HG03520 (cell line): ENCODE results near the gene NKIRAS1.
A peak's percentile ranks its signal among the peaks of the same experiment; 100 is the strongest.
"Not testable (repeated sequence)": the region's sequence is repeated elsewhere in the genome, so short reads cannot be mapped to it uniquely, and the experiment has no call there.

Experiments used
- ATAC-seq: cut with Tn5 transposase; IDR thresholded peaks from one replicate; pipeline ENCODE4 v1.9.1; 2021; ENCODE audit warnings: mild to moderate bottlenecking, moderate library complexity; ENCODE audit not compliant: unreplicated experiment

The NKIRAS1 gene

DNA sequence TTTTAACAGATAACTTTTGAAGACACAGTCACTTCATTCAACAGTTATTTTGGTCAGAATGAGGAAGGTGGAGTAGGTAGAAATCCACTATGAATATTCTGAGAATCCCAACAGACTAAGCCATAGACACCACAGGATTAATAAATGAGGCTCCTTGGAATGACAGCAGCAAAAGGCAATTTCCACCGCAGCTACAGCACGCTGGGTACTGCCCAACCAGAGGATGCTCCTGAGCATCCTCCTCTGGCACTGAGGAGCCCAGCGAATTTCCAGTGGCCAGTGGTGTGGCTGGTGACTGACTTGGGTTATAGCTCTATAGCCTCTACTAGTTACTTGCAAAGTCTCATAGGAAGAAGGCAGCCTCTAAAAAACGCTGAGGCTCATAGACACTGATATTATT is 24.6 kb upstream of the NKIRAS1 start:
- no peak for ATAC-seq

DNA sequence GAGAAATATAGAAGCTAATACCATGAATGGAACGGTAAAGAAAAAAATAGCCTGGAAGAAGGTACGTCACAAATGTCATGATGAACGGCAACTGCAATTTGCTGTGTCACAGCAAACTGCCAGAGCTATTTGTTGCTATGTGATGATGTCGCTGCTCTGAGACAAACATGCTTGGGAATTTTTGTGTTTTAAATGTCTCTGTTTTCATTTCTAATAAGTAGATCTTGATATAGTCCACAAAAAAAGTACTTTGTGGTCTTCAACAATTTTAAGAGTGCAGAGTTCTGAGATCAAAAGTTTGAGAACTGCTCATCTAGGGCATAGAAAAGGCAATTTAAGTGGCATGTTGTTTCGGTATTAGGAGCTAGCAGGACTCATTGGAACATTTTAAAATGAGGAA is 24.0 kb upstream of the NKIRAS1 start:
- no peak for ATAC-seq

DNA sequence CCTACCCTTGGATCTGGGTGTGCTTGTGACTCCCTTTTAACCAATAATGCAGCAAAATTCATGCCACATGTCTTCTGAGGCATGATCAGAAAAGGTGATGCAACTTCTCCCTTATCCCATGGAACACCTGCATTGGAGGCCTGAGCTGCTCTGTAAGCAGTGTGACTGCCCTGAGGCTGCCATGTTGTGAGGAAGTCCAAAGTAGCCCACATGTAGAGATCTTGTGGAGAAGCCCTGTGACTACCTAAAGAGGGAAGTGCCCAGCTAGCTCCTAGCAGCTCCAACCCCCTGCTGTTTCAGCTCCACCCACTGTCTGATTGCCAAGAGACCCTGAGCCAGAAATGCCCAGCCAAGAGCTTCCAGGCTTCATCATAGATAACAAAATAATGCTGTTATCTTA is 21.9 kb upstream of the NKIRAS1 start:
- ATAC-seq: no peak

DNA sequence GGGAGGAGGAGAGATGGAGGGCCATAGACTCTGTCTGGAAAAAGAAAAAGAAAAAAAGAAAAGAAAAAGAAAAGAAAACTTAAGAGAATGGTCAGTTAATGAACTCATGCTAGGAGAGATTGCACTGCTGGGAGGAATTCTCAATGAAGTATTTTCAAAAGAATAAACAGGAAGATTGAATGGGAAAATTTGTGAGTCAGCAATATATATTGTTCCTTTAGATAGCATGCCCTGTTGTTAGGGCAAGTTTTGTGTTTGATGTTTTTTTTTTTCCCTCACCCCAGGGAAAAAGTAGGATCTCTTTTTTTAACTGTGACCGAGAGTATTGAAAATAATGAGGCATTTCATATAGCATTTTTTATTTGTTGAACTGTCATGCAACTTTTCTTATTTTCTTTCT is 20.5 kb upstream of the NKIRAS1 start:
- no peak for ATAC-seq

DNA sequence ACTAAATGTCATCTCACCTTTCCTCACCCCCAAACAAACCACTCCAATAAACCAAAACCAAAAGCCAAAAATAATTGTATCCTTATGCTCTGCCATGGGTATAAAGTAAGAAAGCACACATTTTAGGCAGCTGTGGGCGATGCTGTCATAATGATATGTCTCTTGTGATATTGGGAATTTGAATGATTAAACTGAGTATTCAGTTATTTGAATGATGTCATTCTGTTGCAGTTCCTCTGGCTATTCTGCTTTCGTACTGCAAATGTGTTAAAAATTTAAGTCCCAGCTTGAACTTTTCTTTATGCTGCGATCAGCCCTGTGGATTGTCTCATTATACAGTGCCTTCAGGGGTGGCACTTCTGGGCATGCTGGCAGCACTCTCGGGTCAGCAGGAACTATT is 17.5 kb upstream of the NKIRAS1 start:
- ATAC-seq: no peak

DNA sequence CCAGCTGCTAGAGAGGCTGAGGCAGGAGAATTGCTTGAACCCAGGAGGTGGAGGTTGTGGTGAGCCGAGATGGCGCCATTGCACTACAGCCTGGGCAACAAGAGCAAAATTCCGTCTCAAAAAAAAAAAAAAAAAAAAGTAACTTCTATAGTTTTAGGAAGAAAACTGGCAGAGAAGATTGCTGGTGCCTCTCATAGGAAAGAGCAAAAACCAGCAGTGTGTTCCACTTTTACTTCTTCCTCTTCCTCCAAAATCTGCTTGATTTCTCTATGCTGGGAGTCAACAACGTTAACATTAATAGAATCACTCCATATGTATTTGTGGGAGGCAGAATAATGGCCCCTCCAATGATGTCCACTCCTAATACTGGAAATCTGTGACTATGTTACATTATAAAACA is 15.8 kb upstream of the NKIRAS1 start:
- ATAC-seq: no peak

DNA sequence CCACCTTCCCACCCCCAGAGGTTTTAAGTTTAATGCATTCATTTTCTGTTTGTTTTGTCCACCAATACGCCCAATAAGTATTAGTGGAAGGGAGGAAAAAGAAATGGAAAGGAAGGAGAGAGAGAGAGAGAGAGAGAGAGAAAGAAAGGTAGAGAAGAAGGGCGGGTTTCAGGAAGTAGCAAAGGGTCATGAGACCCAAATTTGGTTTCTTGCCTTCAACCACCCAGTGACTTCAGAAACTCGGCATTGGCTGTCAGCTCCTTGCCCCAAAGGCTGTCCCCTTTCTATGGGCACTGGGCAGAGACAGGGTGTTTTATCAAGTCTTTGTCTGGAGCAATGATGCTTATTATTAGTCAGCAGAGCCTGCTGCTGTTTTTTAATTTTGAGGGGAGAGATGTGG is 14.8 kb upstream of the NKIRAS1 start:
- ATAC-seq: no peak

DNA sequence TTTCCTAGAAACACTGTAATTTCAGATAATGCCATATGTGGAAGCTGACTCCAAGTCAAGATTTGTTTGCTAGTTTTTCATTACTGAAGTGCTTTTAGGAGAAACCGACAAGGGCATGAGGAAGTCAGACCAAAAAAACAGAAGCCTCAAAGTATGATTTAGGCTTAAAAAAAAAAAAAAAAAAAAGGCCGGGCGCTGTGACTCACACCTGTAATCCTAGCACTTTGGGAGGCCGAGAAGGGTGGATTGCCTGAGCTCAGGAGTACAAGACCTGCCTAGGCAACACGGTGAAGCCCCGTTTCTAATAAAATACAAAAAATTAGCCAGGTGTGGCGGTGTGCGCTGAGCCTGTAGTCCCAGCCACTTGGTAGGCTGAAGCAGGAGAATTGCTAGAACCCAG is 11.7 kb upstream of the NKIRAS1 start:
- ATAC-seq: no peak

DNA sequence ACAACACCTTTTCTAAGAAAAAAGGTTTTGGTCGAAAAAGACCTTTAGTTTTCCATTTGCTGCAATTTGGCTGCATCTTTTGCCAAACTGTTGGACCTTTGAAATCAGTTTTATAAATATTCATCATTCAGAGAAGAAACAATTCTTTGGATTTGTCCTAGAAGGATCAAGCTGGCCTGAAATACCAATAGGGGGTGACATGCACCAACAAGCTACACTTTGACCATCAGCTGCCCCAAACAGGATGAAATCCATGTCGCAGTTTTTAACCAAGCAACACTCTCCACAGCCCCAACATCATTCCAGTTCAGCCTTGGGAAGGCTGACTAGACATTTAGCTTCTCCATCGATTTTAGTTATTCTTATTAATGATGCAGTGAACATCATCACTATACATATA is 9.9 kb upstream of the NKIRAS1 start:
- no peak for ATAC-seq

DNA sequence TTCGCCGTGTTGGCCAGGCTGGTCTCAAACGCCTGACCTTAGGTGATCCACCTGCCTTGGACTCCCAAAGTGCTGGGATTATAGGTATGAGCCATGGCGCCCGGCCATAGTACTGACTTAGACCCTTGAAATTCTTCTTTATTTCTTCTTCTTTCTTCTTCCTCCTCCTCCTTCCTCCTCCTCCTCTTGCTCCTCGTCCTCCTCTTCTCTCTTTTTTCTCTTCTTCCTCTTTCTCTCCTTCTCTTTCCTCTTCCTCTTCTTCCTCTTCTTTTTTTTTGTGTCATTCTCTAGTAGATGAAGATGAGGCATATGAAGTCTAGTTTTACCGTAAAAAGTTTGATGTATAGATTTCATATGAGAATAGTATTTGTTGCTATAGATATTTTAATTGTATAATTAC is 9.5 kb upstream of the NKIRAS1 start:
- no peak for ATAC-seq

DNA sequence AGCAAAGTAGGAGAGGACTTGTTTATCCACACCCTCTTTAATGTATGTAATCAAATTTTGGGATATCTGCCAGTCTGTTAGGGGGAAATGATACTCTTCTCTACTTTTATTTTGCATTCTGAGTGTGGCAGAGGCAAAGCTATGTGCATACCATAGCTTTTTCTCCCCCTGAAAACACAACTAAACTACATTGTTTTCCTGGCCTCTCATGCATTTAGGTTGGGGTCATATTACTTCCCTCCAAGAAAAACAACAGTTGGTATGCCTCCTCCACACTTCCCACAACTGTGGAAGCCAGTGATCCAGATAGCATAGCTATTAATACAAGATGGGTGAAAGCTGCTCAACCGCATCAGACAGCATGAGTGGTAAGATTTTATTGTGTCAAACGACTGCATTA is 7.0 kb upstream of the NKIRAS1 start:
- no peak for ATAC-seq

DNA sequence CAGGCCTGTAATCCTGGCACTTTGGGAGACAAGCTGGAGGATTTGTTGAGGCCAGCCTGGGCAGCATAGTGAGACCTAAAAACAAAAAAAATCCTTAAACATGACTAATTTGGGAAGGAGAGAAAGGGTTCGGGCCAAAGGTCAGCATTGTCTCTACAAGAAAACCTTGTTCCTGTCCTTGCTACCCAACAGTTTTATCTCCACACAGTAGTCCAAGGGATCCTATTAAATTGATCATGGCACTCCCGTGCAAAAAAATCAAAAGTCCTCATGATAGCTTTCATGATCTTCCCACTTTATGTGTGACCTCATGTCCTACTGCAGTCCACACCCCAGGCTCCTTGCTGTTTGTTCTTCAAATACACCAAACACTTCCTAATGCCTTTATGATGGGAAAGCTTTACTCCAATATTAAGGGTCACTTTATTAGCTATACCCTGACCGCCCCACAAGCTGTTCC is 4.3 kb upstream of the NKIRAS1 start:
- no peak for ATAC-seq

DNA sequence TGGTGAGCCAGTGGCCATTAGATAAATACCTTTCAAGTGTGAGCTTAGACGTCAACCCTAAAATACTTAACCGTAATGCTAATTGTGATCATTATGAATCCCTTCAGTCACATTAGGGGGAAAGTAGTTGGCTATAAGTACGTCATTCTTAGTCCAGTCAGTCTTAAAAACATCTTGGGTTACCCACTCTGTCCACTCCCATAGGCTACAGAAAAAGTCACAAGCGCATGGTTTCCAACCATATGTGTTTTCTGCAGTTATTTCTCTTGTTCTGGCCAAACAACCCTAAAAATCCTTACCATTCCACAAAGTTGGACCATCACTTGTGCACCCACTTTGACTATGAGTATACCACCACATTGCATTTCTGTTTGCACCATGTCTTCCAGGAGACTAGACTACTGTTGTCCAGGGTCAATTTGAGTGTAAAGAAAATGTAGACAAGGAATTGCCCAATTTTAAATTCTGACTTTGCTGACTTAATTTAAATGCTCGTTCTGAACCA is 3.4 kb upstream of the NKIRAS1 start:
- ATAC-seq: no peak

DNA sequence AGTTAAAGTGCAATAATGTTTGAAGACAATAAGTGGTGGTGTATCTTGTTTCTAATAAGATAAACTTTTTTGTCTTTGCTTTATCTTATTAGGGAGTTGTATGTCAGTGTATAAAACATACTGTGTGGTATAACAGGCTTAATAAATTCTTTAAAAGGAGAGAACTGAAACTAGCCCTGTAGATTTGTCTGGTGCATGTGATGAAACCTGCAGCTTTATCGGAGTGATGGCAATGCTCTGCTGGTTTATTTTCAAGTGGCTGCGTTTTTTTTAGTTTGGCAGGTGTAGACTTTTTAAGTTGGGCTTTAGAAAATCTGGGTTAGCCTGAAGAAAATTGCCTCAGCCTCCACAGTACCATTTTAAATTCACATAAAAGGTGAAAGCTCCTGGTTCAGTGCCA is 2.8 kb upstream of the NKIRAS1 start:
- no peak for ATAC-seq

DNA sequence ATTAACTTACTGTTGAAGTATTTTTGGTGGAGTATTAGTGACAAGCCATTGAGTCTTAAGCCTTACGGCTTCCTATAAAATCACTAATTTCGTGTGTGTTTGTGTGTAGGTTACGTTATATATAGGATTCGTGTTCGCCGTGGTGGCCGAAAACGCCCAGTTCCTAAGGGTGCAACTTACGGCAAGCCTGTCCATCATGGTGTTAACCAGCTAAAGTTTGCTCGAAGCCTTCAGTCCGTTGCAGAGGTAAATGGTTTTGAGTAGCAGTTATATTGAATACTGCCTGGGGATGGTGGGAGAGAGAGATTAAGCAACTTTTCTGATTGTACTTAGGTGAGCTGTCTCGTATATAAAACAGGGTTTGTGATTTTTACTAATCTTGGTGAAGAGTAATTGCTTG is 1.5 kb upstream of the NKIRAS1 start:
- ATAC-seq: not testable (repeated sequence)

DNA sequence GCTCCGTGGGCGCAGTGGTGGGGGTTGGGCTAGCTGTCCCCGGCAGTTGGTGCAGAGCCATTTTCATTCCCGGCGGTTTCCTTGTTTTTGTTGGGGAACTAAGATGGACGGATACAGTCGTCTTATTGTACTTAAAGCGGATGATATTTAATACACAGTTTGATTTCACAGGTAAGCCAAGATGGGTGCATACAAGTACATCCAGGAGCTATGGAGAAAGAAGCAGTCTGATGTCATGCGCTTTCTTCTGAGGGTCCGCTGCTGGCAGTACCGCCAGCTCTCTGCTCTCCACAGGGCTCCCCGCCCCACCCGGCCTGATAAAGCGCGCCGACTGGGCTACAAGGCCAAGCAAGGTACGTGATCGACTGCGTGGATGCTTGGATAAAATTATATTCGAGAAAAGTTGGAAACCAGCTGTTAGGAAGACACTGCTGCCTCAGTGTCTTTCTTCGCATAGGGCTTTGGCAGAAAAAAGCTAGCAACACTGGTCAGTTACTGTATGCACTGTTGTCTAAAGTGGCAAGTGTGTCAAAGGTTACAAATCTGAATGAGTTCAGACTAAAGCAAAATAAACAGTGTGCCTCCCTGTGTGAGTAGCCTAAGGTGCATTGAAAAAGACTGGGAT is 1.0 kb upstream of the NKIRAS1 start:
- ATAC-seq: not testable (repeated sequence)

DNA sequence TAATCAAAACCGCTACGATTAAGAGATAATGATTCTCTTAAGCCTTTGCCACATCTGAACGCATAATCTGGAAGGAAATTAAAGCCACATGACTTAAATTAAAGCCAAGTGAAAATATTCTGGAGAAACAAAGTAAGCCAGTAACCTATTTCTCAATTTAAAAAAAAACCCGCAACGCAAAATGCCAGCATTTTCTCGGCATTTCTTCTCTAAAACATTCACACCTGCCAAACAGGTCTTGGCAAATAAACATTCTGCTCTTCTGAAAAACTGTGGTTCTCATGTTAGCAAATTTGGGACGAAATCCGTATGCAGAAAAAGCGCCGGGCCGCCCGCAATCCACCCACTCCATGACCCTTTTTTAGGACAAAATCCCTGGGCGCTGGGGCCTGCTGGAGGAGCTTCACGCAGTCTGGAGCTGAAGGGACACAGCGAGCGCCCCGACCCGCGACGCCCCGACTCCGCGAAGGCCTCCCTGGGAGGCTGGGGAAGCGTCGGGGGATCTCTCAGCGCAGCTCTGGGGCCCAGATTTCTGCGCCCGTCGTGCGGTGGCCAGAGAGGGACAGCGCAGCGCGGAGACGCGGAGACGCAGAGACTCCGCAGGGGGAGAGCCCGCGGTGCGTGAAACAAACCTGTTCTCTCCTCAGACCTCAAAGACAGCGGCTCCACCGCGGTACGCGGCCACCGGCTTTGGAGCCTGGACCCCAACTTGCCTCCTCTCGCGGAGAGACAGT is 471 bp downstream of the NKIRAS1 start:
- peak; percentile 38 for ATAC-seq

DNA sequence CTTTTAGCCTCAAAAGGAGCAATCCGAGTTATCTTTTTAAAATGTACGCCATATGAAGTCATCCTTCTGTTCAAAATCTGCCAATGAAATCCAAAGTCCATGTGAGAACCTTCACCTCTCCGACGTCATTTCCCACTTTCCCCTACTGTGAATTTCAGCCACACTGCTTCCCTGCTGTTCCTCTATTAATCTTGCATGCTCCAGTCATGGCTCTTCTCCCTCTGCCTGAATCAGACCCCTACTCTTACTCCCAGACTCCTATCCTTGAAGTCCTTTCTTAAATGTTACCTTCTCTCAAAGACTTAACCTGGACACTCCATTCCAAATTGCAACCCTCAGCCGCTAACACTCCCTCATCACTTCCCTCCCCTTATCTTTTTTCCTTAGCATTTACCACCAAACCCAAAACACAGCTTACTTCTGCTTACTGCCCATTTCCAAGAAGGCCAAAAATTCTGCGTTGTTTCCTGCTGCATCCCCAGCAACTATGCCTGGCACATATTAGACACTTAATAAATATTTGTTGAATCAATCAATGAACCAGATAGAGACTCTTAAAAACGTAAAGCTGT is 1.2 kb downstream of the NKIRAS1 start:
- ATAC-seq: no peak

DNA sequence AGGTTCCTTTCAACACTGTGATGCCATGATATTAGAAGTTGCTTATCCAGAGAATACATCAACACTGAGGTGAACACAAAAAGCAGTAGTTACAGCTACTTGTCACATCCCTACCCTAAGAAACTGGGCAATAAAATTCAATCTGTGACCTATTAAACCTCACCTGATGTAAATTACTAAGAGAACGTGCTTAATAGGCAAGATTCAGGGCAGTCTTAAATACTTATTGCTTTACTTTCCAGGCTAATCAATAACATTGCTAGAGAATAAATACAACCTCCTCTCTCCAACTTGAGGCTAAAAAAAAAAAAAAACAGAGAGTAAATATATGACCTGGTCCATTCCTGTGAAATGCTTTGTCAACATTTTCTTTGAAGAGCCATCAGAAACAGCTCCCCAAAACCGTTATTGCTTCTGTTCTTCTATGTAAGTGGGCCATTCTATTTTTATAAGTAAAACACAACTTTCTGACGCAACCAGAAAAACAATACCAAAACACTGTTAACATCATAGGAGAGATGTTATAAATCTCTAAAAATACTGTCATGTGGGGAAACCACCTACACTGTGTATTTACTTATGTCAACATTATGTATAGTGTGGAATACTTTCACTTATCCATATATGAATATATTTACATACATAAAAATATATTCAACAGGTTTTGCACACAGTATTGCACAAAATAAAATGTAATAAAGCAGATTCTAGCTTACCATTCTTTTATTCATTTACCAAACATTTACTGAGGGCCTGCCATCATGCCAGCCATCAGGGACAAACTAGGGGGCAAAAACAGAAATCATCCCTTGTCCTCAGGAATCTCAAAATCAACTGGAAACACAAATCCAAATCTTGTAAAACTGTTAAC is 2.7 kb downstream of the NKIRAS1 start:
- no peak for ATAC-seq

DNA sequence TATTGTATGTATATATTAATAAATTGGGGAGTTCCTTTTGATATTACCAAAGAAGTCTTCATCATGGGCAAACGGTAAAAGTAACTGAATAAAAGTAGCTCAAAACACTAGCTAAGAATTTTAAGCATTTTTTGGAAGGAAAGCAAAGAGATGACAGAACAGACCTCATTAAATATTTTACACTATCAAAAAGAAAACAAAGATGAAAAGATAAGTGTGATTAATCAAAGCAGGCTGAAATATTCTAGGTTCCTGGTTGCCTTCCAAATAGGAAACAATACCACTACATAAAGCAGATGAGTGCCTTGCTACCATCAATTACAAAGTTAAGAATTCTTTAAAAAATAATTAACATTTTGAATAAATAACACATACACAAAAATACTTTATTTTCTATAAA is 3.6 kb downstream of the NKIRAS1 start:
- ATAC-seq: no peak

DNA sequence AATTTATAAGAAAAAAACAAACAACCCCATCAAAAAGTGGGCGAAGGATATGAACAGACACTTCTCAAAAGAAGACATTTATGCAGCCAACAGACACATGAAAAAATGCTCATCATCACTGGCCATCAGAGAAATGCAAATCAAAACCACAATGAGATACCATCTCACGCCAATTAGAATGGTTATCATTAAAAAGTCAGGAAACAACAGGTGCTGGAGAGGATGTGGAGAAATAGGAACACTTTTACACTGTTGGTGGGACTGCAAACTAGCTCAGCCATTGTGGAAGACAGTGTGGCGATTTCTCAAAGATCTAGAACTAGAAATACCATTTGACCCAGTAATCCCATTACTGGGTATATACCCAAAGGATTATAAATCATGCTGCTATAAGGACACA is 4.5 kb downstream of the NKIRAS1 start:
- not testable (repeated sequence) for ATAC-seq
